IMR-90 (cell line): ENCODE results near the gene PROM2. TPM values are rescaled to one million over a fixed set of nuclear protein-coding genes. Genes with fewer than 3 reads are reported as not detected.

ENCODE experiments used
- ATAC-seq: fragments of 200-7000 bp; cut with Tn5 transposase; 2 replicates; pipeline ENCODE4 v1.9.1; 2020; ENCODE audit warnings: low read depth, mild to moderate bottlenecking, moderate library complexity
- BruUV-seq: library from RNA; stranded (reverse); fragments of 400-500 nt; replicated peaks from 2 replicates; lab custom pipeline; 2021; lab: Mats Ljungman, UMichigan
- CTCF ChIA-PET: fragments of 300-600 bp; formaldehyde crosslinking; extraction: SDS; loops from one replicate; lab custom pipeline; 2021; ENCODE audit warnings: antibody characterized with exemption; lab: Yijun Ruan, JAX
- POLR2A ChIA-PET: fragments of 300-600 bp; sonication (Branson Sonifier 250); formaldehyde crosslinking; loops from one replicate; lab custom pipeline; 2022; ENCODE audit warnings: antibody characterized with exemption; ENCODE audit not compliant: unreplicated experiment; lab: Charles Lee
- DNase-seq: peaks from one replicate; pipeline ENCODE4 v3.0.0; 2013
- H2AFZ ChIP-seq: replicated peaks from 2 replicates; pipeline ENCODE3; 2013; ENCODE audit warnings: low read length, mild to moderate bottlenecking; ENCODE audit not compliant: poor library complexity
- H2AK5ac ChIP-seq: 2 replicates; pipeline ENCODE4 v1.6.1; 2013; ENCODE audit warnings: low read depth, low read length, inconsistent platforms
- H2AK9ac ChIP-seq: replicated peaks from 2 replicates; pipeline ENCODE3; 2013; ENCODE audit warnings: mild to moderate bottlenecking, low read depth, low read length, moderate library complexity; ENCODE audit not compliant: poor library complexity
- H2BK120ac ChIP-seq: 2 replicates; pipeline ENCODE4 v1.6.1; 2013; ENCODE audit warnings: low read depth, low read length, inconsistent platforms
- H2BK15ac ChIP-seq: 3 replicates; pipeline ENCODE4 v1.6.1; 2013; ENCODE audit warnings: low read depth, low read length, inconsistent platforms
- H2BK20ac ChIP-seq: 2 replicates; pipeline ENCODE4 v1.6.1; 2013; ENCODE audit warnings: low read depth, mild to moderate bottlenecking, inconsistent platforms, low read length, moderate library complexity
- H2BK5ac ChIP-seq: 2 replicates; pipeline ENCODE4 v1.6.1; 2013; ENCODE audit warnings: mild to moderate bottlenecking, low read depth, low read length, inconsistent platforms; ENCODE audit not compliant: poor library complexity, severe bottlenecking
- H3K14ac ChIP-seq: replicated peaks from 2 replicates; pipeline ENCODE4 v1.6.1; 2013; ENCODE audit warnings: low read depth, low read length, inconsistent platforms
- H3K18ac ChIP-seq: 2 replicates; pipeline ENCODE4 v1.6.1; 2013; ENCODE audit warnings: low read depth, low read length, control low read depth
- H3K23ac ChIP-seq: 2 replicates; pipeline ENCODE4 v1.6.1; 2013; ENCODE audit warnings: low read depth, low read length, inconsistent platforms
- H3K27ac ChIP-seq: 2 replicates; pipeline ENCODE4 v1.5.1; 2013; ENCODE audit warnings: mild to moderate bottlenecking, control low read depth, low read length; ENCODE audit not compliant: insufficient read depth
- H3K27me3 ChIP-seq: 2 replicates; pipeline ENCODE4 v1.6.1; 2013; ENCODE audit warnings: low read length; ENCODE audit not compliant: control insufficient read depth, insufficient read depth
- H3K36me3 ChIP-seq: 2 replicates; pipeline ENCODE4 v1.6.1; 2013; ENCODE audit warnings: low read length, mixed read lengths; ENCODE audit not compliant: control insufficient read depth, insufficient read depth
- H3K4ac ChIP-seq: 2 replicates; pipeline ENCODE4 v1.6.1; 2013; ENCODE audit warnings: low read depth, low read length, inconsistent platforms
- H3K4me1 ChIP-seq: 2 replicates; pipeline ENCODE4 v1.6.1; 2013; ENCODE audit warnings: low read length, mixed read lengths; ENCODE audit not compliant: control insufficient read depth, insufficient read depth
- H3K4me2 ChIP-seq: 2 replicates; pipeline ENCODE4 v1.6.1; 2013; ENCODE audit warnings: low read depth, mild to moderate bottlenecking, control low read depth, low read length, moderate library complexity
- H3K4me3 ChIP-seq: 2 replicates; pipeline ENCODE4 v1.5.1; 2013; ENCODE audit warnings: low read depth, mild to moderate bottlenecking, control low read depth, low read length, moderate library complexity; ENCODE audit not compliant: insufficient read depth
- H3K56ac ChIP-seq: 2 replicates; pipeline ENCODE4 v1.6.1; 2013; ENCODE audit warnings: low read length, inconsistent platforms; ENCODE audit not compliant: insufficient read depth; ENCODE audit errors: extremely low read depth
- H3K79me1 ChIP-seq, 2 experiments: 2 replicates each; pipeline ENCODE4 v1.6.1; 2013; ENCODE audit warnings: low read length in 2 of 2, inconsistent platforms in 1 of 2, low read depth in 1 of 2
- H3K9ac ChIP-seq: 2 replicates; pipeline ENCODE4 v1.6.1; 2013; ENCODE audit warnings: low read depth, low read length, control low read depth
- H3K9me1 ChIP-seq: 2 replicates; pipeline ENCODE4 v1.6.1; 2013; ENCODE audit warnings: low read length, inconsistent platforms; ENCODE audit not compliant: insufficient read depth
- H3K9me3 ChIP-seq: 2 replicates; pipeline ENCODE4 v1.6.1; 2013; ENCODE audit warnings: low read length; ENCODE audit not compliant: control insufficient read depth, insufficient read depth
- H4K20me1 ChIP-seq: 2 replicates; pipeline ENCODE4 v1.6.1; 2013; ENCODE audit warnings: low read length, inconsistent platforms; ENCODE audit not compliant: insufficient read depth
- H4K5ac ChIP-seq: 2 replicates; pipeline ENCODE4 v1.6.1; 2013; ENCODE audit warnings: mild to moderate bottlenecking, low read depth, low read length, control low read depth
- H4K8ac ChIP-seq, 2 experiments: 2 replicates each; pipeline ENCODE4 v1.6.1; 2013; ENCODE audit warnings: low read depth in 2 of 2, low read length in 2 of 2, control low read depth in 1 of 2, inconsistent platforms in 1 of 2
- H4K91ac ChIP-seq: 2 replicates; pipeline ENCODE4 v1.6.1; 2013; ENCODE audit warnings: low read depth, low read length, inconsistent platforms; ENCODE audit not compliant: insufficient read depth
- BHLHE40 ChIP-seq: fragments of 150-350 bp; IDR thresholded peaks from 2 replicates; pipeline ENCODE4 v1.6.1; 2016; ENCODE audit warnings: mild to moderate bottlenecking, low read depth, low read length
- CEBPB ChIP-seq: IDR thresholded peaks from 2 replicates; pipeline ENCODE4 v1.6.1; 2012; ENCODE audit warnings: low read depth, low read length, improper control_type of control experiment
- CHD1 ChIP-seq: IDR thresholded peaks from 2 replicates; pipeline ENCODE4 v1.6.1; 2012; ENCODE audit warnings: low read depth, low read length, improper control_type of control experiment
- FOS ChIP-seq: fragments of 150-350 bp; IDR thresholded peaks from 2 replicates; pipeline ENCODE4 v1.6.1; 2016; ENCODE audit warnings: low read depth, low read length
- MAFK ChIP-seq: IDR thresholded peaks from 2 replicates; pipeline ENCODE4 v1.6.1; 2012; ENCODE audit warnings: low read depth, low read length, improper control_type of control experiment
- MAZ ChIP-seq: IDR thresholded peaks from 2 replicates; pipeline ENCODE4 v1.6.1; 2012; ENCODE audit warnings: low read depth, mild to moderate bottlenecking, low read length, improper control_type of control experiment, moderate library complexity, borderline replicate concordance
- MXI1 ChIP-seq: IDR thresholded peaks from 2 replicates; pipeline ENCODE4 v1.6.1; 2012; ENCODE audit warnings: low read depth, mild to moderate bottlenecking, low read length, moderate library complexity, borderline replicate concordance
- NFE2L2 ChIP-seq: fragments of 150-350 bp; IDR thresholded peaks from 2 replicates; pipeline ENCODE4 v1.6.1; 2016; ENCODE audit warnings: low read depth, mild to moderate bottlenecking, low read length
- POLR2A ChIP-seq: IDR thresholded peaks from 2 replicates; pipeline ENCODE4 v1.6.1; 2012; ENCODE audit warnings: mild to moderate bottlenecking, low read depth, low read length
- RAD21 ChIP-seq: IDR thresholded peaks from 2 replicates; pipeline ENCODE4 v1.6.1; 2012; ENCODE audit warnings: low read length, improper control_type of control experiment
- RCOR1 ChIP-seq: IDR thresholded peaks from 2 replicates; pipeline ENCODE4 v1.6.1; 2012; ENCODE audit warnings: mild to moderate bottlenecking, low read length, improper control_type of control experiment; ENCODE audit not compliant: insufficient replicate concordance
- RFX5 ChIP-seq: IDR thresholded peaks from 2 replicates; pipeline ENCODE4 v1.8.0; 2012; ENCODE audit warnings: low read depth, mild to moderate bottlenecking, low read length, moderate library complexity
- SMC3 ChIP-seq: fragments of 150-350 bp; IDR thresholded peaks from 2 replicates; pipeline ENCODE4 v1.6.1; 2016; ENCODE audit warnings: low read depth, mild to moderate bottlenecking, antibody characterized with exemption, low read length, moderate library complexity
- dilution Hi-C: fragments of 300-500 bp; cut with HindIII; formaldehyde crosslinking; loops from one replicate; pipeline ENCODE4 v1.14.3; 2018; ENCODE audit warnings: low sequenced_read_pairs; ENCODE audit not compliant: unreplicated experiment
- in situ Hi-C: fragments of 300-500 bp; cut with MboI; formaldehyde crosslinking; loops from 3 replicates; pipeline ENCODE4 v1.14.3; 2019; ENCODE audit warnings: low sequenced_read_pairs, inconsistent platforms, mixed read lengths
- intact Hi-C: fragments of 100-400 bp; cut with micrococcal nuclease; formaldehyde crosslinking; loops from 2 replicates; pipeline ENCODE4 v1.10.0; 2022
- polyA plus RNA-seq, 3 experiments: library from polyadenylated mRNA; depleted of rRNA; stranded (reverse); fragments of >200 nt; gene quantifications; 2 replicates each; pipeline ENCODE4 v1.2.3, GENCODE V29; 2012; ENCODE audit warnings: low replicate concordance in 1 of 3
- total RNA-seq: library from RNA; depleted of rRNA; stranded (reverse); fragments of >200 nt; gene quantifications from 2 replicates; pipeline ENCODE4 v1.2.3, GENCODE V29; 2012
- TF ChIP-seq, protein P1 (sequence below): conservative IDR thresholded peaks from 2 replicates; pipeline ENCODE4 v1.5.1; 2012; ENCODE audit warnings: mild to moderate bottlenecking, low read depth, low read length, improper control_type of control experiment
- TF ChIP-seq, protein P2 (sequence below): fragments of 150-350 bp; IDR thresholded peaks from 2 replicates; pipeline ENCODE4 v1.6.1; 2016; ENCODE audit warnings: low read depth, mild to moderate bottlenecking, low read length, moderate library complexity, borderline replicate concordance
- TF ChIP-seq, protein P3 (sequence below): fragments of 150-350 bp; IDR thresholded peaks from 2 replicates; pipeline ENCODE4 v1.6.1; 2017; ENCODE audit warnings: mild to moderate bottlenecking, antibody characterized with exemption, low read length, low read depth

The PROM2 gene
- total and polyA plus RNA-seq, 2 of the 4 experiments (the other 2 are of a cell fraction), result 0.26 TPM; not detected in 1

DNA sequence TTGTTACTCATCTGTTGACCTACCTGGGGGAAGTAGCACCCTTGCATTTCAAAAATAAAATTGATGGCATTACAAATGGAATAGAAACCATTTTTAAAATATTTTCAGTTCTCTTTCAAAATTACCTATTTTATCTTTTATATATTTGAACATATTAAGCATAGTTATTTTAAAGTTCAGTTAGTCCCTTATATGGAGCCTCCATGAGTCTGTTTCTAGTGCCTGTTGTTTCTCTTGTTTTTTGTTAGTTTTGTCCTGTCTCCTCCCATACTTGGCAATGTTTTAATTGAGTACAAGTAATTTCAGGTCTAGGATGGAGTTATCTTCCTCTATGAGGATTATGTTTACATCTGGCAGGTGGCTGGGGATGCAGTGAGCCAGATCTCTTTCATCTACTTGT is 17.0 kb downstream of the PROM2 start:
- no peak overlapping the region for H3K4me2 ChIP-seq
- H2BK15ac ChIP-seq, result no peak overlapping the region
- no peaks in the 10 kb centered on the region for H3K36me3 ChIP-seq
- ChIA-PET POLR2A (no interaction called here), CTCF (no interaction called here)
- H4K8ac ChIP-seq, result no peak overlapping the region
- H2BK120ac ChIP-seq, result no peak overlapping the region
- dilution Hi-C loops, result no loop called here
- no peak overlapping the region for H3K56ac ChIP-seq
- no peaks in the 10 kb centered on the region for H4K20me1 ChIP-seq
- no peak overlapping the region for H3K4ac ChIP-seq
- H3K4me3 ChIP-seq, result no peak overlapping the region
- no peak overlapping the region for H2AFZ ChIP-seq
- no peak for DNase-seq
- H2AK9ac ChIP-seq, result no peak overlapping the region
- BruUV-seq, result no TSS peak
- intact Hi-C loops, result no loop called here
- H4K5ac ChIP-seq, result no peak overlapping the region
- H3K79me1 ChIP-seq, result no peaks in the 10 kb centered on the region
- TF ChIP-seq MAFK, result no peak
- no peak for TF ChIP-seq POLR2A
- TF ChIP-seq CHD1, result no peak
- no peak for TF ChIP-seq CEBPB
- no peak for TF ChIP-seq FOS
- TF ChIP-seq RCOR1, result no peak
- no peak for TF ChIP-seq RFX5
- TF ChIP-seq, protein P1, sequence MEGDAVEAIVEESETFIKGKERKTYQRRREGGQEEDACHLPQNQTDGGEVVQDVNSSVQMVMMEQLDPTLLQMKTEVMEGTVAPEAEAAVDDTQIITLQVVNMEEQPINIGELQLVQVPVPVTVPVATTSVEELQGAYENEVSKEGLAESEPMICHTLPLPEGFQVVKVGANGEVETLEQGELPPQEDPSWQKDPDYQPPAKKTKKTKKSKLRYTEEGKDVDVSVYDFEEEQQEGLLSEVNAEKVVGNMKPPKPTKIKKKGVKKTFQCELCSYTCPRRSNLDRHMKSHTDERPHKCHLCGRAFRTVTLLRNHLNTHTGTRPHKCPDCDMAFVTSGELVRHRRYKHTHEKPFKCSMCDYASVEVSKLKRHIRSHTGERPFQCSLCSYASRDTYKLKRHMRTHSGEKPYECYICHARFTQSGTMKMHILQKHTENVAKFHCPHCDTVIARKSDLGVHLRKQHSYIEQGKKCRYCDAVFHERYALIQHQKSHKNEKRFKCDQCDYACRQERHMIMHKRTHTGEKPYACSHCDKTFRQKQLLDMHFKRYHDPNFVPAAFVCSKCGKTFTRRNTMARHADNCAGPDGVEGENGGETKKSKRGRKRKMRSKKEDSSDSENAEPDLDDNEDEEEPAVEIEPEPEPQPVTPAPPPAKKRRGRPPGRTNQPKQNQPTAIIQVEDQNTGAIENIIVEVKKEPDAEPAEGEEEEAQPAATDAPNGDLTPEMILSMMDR, result no peak
- TF ChIP-seq, protein P2, sequence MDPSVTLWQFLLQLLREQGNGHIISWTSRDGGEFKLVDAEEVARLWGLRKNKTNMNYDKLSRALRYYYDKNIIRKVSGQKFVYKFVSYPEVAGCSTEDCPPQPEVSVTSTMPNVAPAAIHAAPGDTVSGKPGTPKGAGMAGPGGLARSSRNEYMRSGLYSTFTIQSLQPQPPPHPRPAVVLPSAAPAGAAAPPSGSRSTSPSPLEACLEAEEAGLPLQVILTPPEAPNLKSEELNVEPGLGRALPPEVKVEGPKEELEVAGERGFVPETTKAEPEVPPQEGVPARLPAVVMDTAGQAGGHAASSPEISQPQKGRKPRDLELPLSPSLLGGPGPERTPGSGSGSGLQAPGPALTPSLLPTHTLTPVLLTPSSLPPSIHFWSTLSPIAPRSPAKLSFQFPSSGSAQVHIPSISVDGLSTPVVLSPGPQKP, result no peak
- TF ChIP-seq MXI1, result no peak
- TF ChIP-seq SMC3, result no peak
- TF ChIP-seq, protein P3, sequence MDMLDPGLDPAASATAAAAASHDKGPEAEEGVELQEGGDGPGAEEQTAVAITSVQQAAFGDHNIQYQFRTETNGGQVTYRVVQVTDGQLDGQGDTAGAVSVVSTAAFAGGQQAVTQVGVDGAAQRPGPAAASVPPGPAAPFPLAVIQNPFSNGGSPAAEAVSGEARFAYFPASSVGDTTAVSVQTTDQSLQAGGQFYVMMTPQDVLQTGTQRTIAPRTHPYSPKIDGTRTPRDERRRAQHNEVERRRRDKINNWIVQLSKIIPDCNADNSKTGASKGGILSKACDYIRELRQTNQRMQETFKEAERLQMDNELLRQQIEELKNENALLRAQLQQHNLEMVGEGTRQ, result no peak
- no peak for TF ChIP-seq MAZ
- TF ChIP-seq NFE2L2, result no peak
- no peak for TF ChIP-seq RAD21
- TF ChIP-seq BHLHE40, result no peak
- peaks cover 2% of the 10 kb centered on the region; the same call in 1 of the 2 replicates for H3K27me3 ChIP-seq
- H2AK5ac ChIP-seq, result no peak overlapping the region
- no peak overlapping the region for H3K9ac ChIP-seq
- H4K91ac ChIP-seq, result no peak overlapping the region
- H2BK5ac ChIP-seq, result no peak overlapping the region
- no peak for ATAC-seq
- no peak overlapping the region for H2BK20ac ChIP-seq
- H3K14ac ChIP-seq, result no peak overlapping the region
- H3K27ac ChIP-seq, result no peak overlapping the region
- in situ Hi-C loops, result no loop called here
- no peaks in the 10 kb centered on the region for H3K4me1 ChIP-seq
- H3K9me1 ChIP-seq, result no peaks in the 10 kb centered on the region
- no peak overlapping the region for H3K23ac ChIP-seq
- H3K9me3 ChIP-seq, result no peaks in the 10 kb centered on the region; the same call in 1 of the 2 replicates
- no peak overlapping the region for H3K18ac ChIP-seq
